Activated CD8-positive, alpha-beta memory T cell treated with anti-CD3 and anti-CD28 coated beads for 48 hours (primary cell): ENCODE results near the gene NFIC.
"Not testable (repeated sequence)": the region's sequence is repeated elsewhere in the genome, so short reads cannot be mapped to it uniquely, and the experiment has no call there.

Experiments used
- DNase-seq, 3 experiments: peaks; one replicate each; pipeline ENCODE4 v3.0.0-alpha.2; 2020; ENCODE audit warnings: low read depth in 2 of 3, low spot score in 2 of 3

The NFIC gene

DNA sequence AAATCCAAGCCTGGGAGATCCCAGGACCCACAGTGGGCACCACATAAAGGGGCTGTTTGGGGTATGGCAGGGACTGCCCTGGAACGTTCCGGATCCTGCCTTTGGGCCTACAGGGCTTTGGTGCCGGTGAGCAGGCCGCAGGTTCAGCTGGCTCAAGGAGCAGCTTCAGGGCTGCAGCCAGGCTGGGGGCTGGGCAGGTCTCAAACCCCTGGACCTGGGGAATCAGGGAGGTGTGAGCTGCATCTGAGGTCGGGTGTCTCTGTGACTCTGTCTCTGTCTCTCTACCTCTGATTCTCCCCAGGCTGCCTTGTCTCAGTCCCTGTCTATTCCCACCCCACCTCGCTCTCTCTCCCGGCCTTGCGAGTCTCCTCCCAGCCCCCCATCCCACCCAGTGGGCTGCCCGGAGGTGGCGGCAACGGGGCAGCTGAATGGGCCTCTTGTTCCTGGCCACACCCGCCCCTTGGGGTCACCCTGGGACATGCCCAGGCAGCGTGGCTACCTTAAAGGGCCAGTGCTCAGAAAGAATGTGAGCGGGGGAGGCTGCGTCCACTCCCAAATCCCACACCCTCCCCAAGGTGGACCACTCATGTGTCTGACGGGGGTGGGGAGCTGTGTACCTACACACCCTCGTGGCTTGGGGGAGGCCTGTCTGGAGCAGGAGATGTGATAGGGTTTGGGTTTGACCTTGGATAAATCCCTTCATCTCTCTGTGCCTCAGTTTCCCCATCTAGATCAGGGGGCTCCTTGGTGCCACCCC lies 31.1 kb downstream of the NFIC start:
- no peak for DNase-seq

DNA sequence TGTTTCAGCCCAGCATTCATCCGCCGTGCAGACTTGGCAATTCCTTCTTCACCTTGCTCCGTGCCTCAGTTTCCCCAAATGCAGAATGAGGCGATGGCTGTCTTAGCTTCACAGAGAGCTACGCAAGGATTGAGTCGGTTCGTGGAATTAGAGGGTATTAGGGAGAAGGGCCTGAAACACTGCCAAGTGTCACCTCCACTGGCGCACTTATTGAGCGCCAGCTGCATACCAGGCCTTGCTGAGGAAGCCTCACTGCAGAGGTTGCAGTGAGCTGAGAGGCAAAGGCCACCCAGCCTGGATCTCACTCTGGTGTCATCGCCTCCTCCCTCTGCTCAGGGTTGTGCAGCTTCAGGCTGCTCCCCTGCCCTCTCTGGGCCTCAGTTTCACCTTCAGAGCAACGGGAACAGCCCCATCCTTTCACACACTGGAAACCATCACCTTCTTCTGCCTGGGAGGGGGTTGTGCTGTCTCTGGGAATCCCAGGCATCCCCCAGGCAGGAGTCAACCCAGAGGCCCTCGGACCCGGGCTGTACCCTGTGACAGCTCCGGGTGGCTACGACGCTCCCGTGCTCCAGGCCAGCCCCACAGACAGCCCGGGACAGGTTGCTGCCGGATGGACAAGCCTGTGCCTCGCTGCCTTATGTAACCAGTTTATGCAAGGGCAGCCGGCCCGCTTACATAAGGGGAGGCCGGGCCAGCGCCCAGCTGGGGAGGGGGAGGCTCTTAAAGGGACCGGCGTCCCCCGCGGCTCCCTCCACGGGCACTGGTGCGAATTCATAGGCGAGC lies 31.9 kb downstream of the NFIC start:
- no peak for DNase-seq

DNA sequence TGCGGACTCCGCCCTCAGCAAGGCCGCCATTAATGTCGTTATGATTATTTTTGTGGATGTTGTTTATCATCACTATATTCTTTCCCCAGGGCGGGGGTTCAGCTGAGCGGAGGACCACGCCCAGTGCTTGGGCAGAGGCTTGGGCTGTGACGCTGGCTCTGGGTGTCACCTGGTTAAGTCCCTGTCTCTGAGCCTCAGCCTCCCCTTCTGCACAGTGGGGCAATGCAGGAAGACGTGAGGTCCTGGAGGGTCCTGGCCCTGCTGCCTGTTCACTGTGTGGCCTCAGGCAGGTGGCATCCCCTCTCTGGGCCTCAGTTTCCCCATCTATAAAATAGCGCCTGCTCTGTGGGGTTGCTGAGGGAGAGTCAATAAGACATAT lies 32.5 kb downstream of the NFIC start:
- no peak for DNase-seq

DNA sequence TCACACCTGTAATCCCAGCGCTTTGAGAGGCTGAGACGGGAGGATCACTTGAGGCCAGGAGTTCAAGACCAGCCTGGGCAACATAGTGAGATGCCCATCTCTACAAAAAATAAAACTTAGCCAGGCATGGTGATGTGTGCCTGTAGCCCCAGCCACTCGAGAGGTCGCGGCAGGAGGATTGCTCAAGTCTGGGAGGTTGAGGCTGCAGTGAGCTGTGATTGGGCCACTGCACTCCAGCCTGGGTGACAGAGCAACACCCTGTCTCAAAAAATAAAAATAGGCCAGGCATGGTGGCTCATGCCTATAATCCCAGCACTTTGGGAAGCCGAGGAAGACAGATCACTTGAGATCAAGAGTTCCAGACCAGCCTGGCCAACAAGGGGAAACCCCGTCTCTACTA lies 32.9 kb downstream of the NFIC start:
- DNase-seq: not testable (repeated sequence)

DNA sequence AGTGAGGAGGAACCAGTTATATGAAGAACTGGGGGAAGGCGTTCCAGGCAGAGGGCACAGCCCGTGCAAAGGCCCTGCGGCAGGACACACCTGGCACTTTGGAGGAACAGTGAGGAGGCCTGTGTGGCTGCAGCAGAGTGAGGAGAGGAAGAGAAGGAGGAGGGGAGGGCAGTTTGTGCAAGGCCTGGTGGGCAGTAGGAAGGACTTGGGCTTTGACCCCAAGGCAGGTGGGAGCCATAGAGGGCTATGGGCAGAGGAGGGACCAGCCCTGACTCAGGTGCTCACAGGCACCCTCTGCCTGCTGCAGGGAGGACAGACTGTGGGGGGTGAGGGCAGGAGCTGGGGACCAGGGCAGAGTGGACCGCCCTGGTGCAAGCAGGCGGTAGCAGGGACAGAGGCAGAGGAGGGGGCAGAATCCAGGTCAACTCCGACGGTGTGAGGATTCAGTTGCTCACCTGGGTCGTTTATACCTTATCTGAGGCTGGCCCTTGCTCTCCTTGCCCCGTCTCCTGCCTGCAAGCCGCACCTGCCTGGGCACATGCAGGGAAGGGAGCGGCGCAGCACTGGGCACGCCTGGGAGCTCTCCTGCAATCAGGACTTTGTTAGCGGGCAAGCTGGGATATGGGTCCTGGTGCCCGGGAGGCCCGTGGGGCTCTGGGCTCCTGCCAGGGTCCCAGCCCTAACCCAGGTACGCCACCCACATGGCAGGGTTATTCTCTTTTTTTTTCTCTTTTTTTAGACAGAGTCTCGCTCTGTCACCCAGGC lies 34.8 kb downstream of the NFIC start:
- DNase-seq: no peak

DNA sequence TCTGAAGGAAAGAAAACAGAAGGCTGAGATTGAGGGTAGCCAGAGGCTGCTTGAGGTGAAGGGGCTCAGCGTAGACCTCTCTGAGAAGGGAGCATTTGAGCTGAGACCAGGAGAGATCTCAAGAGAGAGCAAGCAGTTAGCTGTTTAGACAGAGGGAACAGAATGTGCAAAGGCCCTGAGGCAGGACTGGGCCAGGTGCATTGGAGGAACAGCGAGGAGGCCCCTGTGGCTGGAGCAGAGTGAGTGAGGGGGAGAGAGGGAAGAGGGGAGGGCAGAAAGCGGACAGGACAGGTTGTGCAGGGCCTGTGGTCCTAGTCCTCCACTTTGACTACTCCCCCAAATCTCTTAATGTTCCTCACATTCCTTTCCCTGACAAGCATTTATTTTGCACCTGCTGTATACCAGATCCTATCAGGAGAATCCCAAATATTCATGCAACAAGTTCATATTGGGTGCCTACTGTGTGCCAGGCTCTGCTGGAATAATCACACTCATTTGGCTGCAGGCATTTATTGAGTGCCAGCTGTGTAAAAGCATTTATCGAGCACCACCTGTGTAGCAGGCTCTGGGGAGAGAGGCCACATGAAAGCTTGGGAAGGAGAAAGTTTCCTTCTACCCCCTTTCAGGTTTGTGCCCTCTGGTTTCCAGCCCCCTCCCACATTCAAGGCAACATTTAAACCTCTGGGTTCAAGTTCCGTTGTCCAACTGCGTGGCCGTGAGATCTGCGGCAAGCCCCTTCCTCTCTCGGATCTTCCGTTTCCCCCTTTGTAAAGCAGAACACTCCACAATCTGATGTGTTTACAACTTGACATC lies 36.5 kb downstream of the NFIC start:
- DNase-seq: no peak

DNA sequence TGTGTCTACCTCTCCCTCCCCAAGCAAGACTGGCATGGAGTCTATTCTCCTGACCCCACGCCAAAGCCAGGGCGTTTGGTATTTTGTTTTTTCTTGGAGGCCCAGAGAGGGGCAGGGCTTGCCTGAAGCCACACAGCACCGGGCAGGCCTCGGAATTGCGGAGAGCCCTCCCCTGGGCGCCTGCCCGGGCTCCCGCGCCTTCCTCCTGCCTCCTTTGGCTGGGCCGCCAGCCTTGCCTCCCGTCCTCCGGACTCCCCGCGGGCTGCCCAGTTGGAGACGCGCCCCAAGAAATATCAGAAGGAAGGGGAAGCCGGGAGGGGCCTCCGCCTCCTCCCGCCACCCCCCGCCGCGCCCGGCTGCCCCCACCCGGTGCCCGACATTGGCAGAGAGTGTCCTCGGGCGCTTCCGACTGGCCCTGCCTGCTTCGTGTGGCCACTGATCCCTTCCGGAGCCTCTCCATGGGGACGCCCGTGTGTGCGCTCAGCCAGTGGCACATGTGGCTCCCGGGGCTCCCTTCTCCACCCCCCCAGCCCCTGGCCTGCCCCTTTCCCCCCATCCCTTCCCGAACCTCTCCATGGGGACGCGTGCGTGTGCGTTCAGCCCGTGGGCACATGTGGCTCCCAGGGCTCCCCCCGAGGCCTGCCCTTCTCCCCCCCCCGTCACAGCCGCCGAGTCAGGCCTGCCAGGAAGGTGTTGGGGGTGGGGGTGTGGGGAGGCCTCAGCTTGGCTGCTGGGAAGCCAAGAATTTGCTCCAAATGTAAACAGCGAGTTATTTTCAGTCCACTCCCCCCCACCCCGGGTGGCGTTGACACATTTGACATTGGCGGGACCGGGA lies 37.3 kb downstream of the NFIC start:
- DNase-seq: no peak

DNA sequence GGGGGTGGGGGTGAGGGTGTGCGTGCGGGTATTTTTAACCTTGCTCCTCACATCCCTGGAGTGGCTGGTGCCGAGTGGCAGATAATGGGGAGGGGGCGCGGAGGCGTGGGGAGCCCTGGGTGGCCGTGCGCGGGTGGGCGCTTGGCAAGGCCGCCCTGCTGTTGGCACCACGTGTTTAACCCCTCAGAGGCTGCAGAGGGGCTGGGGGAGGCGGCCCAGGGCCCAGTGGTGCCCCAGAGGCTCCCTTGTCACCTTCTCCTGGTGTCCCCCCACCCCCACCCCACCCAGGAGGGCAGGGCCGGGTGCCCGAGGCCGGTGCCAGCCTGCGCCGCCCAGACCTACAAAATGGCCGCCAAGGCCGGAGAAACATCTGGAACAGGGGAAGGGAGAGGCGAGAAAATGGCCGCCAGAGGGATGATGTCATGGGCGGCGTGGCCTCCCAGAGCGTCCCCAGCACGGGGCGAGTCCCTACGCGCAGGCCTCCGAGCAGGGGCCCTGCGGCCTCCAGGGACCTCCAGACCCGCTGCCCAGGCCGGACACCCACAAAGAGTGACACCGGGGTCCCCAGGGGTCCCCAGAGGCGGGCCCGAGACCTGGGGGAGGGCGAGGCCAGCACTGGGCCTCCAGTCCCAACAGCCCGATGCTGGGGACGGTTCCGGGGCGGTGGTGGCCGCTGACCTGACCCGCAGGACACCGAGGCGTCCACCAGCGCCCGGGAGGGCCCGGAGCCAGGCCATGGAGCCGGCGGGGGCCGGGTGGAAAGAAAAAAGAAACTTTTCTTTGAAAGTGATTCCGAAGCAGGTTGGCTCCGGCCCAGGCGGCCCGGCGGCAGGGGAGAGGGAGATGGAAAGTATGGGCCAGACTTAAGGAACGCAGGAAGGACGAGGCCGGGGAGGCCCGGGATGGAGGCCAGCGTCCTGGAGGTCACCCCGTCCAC lies 38.2 kb downstream of the NFIC start:
- DNase-seq: no peak

DNA sequence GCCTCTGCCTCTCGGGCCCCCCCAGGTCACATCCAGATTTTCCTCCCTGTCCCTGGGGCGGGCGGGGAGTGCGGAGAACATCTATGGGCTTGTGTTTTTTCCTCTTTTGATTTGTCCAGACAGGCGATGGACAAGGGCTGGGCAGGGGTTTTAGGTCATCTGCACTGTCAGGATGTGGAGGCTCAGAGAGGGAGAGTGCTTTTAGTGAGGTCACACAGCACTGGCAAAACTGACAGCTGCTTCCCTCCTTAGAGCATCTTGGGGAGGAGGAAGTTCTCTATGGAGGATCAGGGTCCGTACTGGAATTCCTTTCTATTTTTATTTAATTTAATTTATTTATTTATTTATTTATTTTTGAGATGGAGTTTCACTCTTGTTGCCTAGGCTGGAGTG lies 38.9 kb downstream of the NFIC start:
- DNase-seq: no peak

DNA sequence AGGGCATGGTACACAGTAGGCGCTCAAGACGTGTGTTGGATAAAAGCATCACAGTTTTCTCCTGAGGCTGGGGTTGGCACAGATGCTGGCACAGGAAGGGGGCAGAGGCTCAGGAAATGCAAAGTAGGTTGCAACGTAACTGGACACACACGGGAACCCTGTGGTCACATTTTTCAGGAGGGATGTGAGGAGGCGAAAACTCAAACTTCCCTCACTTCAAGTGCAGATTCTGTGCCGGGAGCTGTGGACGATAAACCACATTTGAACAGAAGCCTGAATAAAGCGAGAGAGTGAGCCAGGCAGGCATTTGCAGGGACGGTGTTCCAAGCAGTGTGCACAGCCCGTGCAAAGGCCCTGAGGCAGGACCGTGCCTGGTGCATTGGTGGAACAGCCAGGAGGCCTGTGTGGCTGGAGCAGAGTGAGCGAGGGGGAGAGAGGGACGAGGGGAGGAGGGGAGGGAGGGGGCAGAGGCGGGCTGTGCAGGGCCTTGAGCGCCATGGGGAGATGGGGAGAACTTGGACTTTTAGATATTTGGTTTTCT lies 40.3 kb downstream of the NFIC start:
- no peak for DNase-seq

DNA sequence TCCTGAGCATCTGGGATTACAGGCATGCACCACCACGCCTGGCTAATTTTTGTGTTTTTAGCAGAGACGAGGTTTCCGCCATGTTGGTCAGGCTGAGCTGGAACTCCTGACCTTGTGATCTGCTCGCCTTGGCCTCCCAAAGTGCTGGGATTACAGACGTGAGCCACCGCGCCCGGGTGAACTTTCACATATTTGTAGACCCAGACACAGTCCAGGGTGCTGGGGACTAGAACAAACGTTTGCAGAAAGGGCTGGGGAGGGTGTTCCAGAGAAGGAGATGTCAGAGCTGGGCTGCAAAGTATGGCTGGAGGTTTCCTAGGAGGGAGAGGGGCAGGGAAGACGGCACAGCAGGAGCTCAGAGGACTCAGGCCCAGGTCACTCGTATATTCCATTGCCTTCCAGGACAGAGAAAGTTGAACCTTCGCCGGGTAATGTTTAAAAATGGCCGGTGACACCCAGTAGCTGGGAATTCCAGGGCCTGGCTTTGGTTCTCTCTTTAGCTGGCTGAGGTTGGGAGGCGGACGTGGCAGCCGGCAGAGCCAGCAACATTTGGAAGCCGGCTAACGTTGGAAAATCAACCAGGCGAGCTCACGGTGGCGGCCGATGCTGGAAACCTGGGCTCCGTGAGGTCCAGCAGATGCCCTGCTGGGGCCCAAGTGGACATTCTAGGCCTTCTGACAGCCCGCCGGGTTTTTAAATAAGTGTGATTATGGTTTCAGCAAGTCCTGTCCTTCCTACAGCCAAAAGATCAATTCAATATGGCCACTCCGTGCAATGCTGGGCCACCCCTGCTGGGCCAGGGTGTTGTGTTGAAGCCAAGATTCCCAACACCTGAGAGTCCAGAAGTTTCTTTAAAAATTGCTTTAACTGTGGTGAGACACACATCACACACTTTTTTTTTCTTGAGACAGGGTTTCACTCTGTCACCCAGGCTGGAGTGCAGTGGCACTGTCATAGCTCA lies 41.5 kb downstream of the NFIC start:
- no peak for DNase-seq

DNA sequence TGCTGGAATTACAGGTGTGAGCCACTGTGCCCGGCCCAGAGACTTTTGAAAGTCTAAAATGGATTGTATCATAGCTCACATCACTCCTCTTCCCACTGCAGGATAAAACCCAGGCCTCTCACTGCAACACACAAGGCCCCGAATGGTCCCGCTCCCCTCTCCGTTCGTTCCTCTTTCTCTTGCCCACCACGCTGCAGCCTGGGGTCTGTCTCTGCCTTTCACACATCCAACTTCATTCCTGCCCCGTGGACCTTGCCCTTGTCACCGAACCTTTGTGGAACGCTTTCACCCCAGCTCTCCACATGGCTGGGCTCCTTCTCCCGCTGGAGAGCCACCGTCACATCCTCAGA lies 42.6 kb downstream of the NFIC start:
- DNase-seq: no peak

DNA sequence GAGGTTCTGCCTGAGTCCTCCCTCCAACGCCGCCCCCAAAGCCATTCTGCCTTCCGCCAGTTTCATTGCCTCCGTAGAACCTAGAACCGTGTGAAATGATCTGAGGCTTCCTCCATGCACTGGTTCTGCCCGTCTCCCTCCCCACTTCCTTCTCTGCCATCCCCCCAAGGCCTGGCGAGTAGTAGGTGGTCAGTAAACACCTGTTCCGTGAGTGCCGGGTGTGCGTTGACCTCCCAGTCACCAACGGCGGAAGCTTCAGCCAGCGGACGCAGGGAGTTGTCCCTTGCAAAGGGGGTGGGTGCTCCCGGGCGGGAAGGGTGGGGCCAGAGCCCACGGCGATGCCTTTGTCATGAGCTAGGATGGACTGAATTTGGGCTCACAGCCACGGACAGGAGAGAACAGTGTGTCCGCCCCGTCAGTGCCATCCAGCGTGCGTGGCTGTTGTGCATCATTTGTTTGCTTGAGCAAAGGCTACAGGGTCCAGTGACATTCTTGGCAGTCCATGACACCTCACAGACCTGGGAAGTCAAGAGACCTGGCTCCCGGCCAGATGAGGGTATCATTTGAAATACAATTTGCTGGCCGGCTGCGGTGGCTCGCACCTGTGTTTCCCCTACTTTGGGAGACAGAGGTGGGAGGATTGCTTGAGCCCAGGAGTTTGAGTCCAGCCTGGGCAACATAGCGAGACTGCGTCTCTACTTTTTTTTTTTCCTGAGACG lies 43.1 kb downstream of the NFIC start:
- DNase-seq: no peak

DNA sequence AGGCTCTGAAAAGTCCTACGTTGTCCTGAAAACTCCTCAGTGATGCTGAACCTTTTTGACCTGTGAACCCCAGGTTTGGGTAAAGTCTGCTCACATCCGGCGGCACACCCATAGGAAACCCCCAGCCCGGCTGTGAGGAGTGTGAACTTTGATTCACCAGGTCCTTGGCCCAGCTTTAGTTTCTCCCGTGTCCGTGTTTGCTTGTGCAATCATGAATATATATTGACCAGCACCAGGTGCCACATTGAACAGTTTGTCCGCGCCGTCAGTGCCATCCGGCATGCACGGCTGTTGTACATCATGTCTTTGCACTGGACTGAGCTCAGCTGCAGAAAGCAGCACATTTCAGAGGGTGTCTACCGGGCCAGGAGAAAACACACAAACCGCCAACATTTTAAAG lies 45.3 kb downstream of the NFIC start:
- no peak for DNase-seq

DNA sequence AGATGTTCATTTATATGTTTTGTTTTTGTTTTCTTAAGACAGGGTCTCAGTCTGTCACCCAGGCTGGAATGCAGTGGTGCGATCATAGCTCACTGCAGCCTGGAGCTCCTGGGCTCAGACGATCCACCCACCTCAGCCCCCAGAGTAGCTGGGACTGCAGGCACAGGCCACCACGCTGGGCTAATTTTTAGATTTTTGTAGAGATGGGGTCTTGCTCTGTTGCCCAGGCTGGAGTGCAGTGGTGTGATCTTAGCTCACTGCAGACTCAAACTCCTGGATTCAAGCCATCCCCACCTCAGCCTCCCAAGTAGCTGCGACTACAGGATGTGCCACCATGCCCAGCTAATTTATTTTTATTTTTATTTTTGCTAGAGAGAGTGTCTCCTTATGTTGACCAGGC lies 45.7 kb downstream of the NFIC start:
- DNase-seq: no peak

DNA sequence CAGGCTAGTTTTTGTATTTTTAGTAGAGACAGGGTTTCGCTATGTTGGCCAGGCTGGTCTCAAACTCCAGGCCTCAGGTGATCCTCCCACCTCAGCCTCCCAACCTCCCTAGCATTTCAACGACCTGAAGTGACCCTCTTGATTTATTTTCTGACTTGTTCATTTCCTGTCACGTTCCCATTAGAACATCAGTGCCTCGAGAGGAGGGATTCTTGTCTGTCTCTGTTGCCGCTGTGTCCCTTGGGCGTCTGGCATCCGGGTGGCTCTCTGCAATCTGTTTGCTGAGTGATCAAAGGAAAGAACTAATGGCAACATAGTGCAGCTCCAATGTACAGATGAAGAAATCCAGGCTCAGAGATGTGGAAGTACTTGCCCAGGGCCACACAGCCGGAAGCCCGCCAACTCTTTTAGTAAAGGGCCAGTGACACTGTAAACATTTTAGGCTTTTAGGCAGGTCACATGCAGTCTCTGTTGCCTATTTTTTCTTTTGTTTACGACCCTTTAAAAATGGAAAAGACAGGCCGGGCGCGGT lies 47.5 kb downstream of the NFIC start:
- no peak for DNase-seq

DNA sequence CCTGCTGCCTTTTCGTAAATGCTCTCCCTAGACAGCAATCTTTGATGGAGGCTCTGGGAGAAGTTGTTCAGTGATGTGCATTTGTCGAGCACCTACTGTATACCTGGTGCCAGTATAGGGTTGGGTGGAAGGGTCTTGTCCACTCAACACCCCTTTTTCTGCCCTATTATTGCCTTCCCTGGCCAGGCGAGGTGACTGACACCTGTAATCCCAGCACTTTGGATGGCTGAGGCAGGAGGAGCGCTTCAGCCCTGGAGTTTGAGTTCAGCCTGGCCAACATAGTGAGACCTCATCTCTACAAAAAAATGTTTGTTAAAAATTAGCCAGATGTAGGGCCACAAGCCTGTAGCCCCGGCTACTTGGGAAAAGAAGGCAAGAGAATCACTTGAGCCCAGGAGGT lies 49.3 kb downstream of the NFIC start:
- no peak for DNase-seq
